HepG2 (cell line): ENCODE data around the gene SIVA1. TPM values are rescaled to one million over a fixed set of nuclear protein-coding genes. Genes with fewer than 3 reads are reported as not detected.

ENCODE experiments used
- CBX2 ChIP-seq, 2 experiments: fragments of 200-600 bp in 1 of 2; sonication (generic); formaldehyde crosslinking in 1 of 2; IDR thresholded peaks; 2 replicates each; pipeline versions ENCODE4 v1.7.0 to v1.8.1; 2018 to 2022; ENCODE audit warnings: low read depth in 2 of 2, low read length in 1 of 2, mild to moderate bottlenecking in 1 of 2, missing genetic modification reagents in 1 of 2
- FOSL2 ChIP-seq: sonication (generic); formaldehyde crosslinking; IDR thresholded peaks from 2 replicates; pipeline ENCODE4 v1.4.0; 2020; ENCODE audit warnings: missing genetic modification reagents
- FOXK2 ChIP-seq: fragments of 450-650 bp; IDR thresholded peaks from 2 replicates; pipeline ENCODE4 v1.6.1; 2016
- HMG20A ChIP-seq: IDR thresholded peaks from 2 replicates; pipeline ENCODE4 v1.6.1; 2016; ENCODE audit warnings: borderline replicate concordance
- KLF9 ChIP-seq: IDR thresholded peaks from 2 replicates; pipeline ENCODE4 v1.6.1; 2016; ENCODE audit warnings: low read depth
- MED13 ChIP-seq: sonication (generic); formaldehyde crosslinking; IDR thresholded peaks from 2 replicates; pipeline ENCODE4 v1.5.0; 2020; ENCODE audit warnings: missing genetic modification reagents
- MIER3 ChIP-seq: IDR thresholded peaks from 2 replicates; pipeline ENCODE4 v1.6.1; 2016; ENCODE audit warnings: missing compliant biosample characterization, borderline replicate concordance
- MTA3 ChIP-seq: sonication (generic); formaldehyde crosslinking; IDR thresholded peaks from 2 replicates; pipeline ENCODE4 v1.4.0; 2020; ENCODE audit warnings: missing genetic modification reagents
- MZF1 ChIP-seq: sonication (generic); formaldehyde crosslinking; IDR thresholded peaks from 2 replicates; pipeline ENCODE4 v1.8.1; 2023; ENCODE audit warnings: mild to moderate bottlenecking, missing genetic modification reagents, borderline replicate concordance
- NFATC3 ChIP-seq: sonication (generic); formaldehyde crosslinking; IDR thresholded peaks from 2 replicates; pipeline ENCODE4 v1.5.1; 2020; ENCODE audit warnings: mild to moderate bottlenecking, missing genetic modification reagents
- PCBP2 ChIP-seq: fragments of 200-400 bp; formaldehyde crosslinking; optimal IDR thresholded peaks from 2 replicates; pipeline ENCODE3; 2018; ENCODE audit warnings: low read length, low read depth; ENCODE audit not compliant: poor library complexity, severe bottlenecking
- PHB2 ChIP-seq: fragments of 450-650 bp; IDR thresholded peaks from 2 replicates; pipeline ENCODE4 v1.6.1; 2018; ENCODE audit not compliant: partially characterized antibody
- RCOR2 ChIP-seq: IDR thresholded peaks from 2 replicates; pipeline ENCODE4 v1.6.1; 2016; ENCODE audit warnings: missing biosample characterization, missing genetic modification reagents
- ZNF292 ChIP-seq: sonication (generic); formaldehyde crosslinking; IDR thresholded peaks from 2 replicates; pipeline ENCODE4 v1.8.1; 2022; ENCODE audit warnings: mild to moderate bottlenecking, low read depth, missing genetic modification reagents, borderline replicate concordance
- ZNF460 ChIP-seq: sonication (generic); formaldehyde crosslinking; IDR thresholded peaks from 2 replicates; pipeline ENCODE4 v1.5.1; 2020; ENCODE audit warnings: missing genetic modification reagents, mild to moderate bottlenecking, borderline replicate concordance
- ZNF558 ChIP-seq: sonication (generic); formaldehyde crosslinking; IDR thresholded peaks from 2 replicates; pipeline ENCODE4 v1.9.0; 2022; ENCODE audit warnings: mild to moderate bottlenecking, missing genetic modification reagents, borderline replicate concordance
- polyA plus RNA-seq, 8 experiments: library from polyadenylated mRNA; depleted of rRNA in 3 of 8; stranded (reverse) in 7 of 8; unstranded in 1 of 8; fragments of >200 nt; fragmentation: Illumina TruSeq in 4 of 8; extraction: Trizol in 4 of 8; gene quantifications; 2 replicates each; pipeline versions ENCODE4 v1.2.1 to v1.2.3, GENCODE V29; 2011 to 2016; ENCODE audit warnings: low read depth in 4 of 8, missing spikeins in 1 of 8, mixed read lengths in 1 of 8; ENCODE audit not compliant: insufficient read depth in 1 of 8
- total RNA-seq, 5 experiments: library from RNA; depleted of rRNA; stranded (reverse); fragments of >200 nt; fragmentation: Illumina TruSeq; extraction: Trizol; gene quantifications; 2 replicates each; pipeline ENCODE4 v1.2.3, GENCODE V29; 2016; ENCODE audit warnings: low read depth in 1 of 5
- TF ChIP-seq, protein P1 (sequence below): sonication (generic); formaldehyde crosslinking; IDR thresholded peaks from 2 replicates; pipeline ENCODE4 v1.4.0; 2020; ENCODE audit warnings: low read depth, missing genetic modification reagents
- TF ChIP-seq, protein P2 (sequence below): sonication (generic); formaldehyde crosslinking; conservative IDR thresholded peaks from 2 replicates; pipeline ENCODE4 v1.8.1; 2023; ENCODE audit warnings: missing genetic modification reagents
- TF ChIP-seq, protein P3 (sequence below): sonication (generic); formaldehyde crosslinking; IDR thresholded peaks from 2 replicates; pipeline ENCODE4 v1.4.0; 2020; ENCODE audit warnings: missing genetic modification reagents, borderline replicate concordance
- TF ChIP-seq, protein P4 (sequence below): sonication (generic); formaldehyde crosslinking; IDR thresholded peaks from 2 replicates; pipeline ENCODE4 v1.4.0; 2020; ENCODE audit warnings: missing genetic modification reagents, borderline replicate concordance

SIVA1 gene
- total and polyA plus RNA-seq, 2 of the 13 experiments (the other 11 are each of a cell fraction or from before 2014, with no cell fraction given) = 123 to 186 TPM

DNA sequence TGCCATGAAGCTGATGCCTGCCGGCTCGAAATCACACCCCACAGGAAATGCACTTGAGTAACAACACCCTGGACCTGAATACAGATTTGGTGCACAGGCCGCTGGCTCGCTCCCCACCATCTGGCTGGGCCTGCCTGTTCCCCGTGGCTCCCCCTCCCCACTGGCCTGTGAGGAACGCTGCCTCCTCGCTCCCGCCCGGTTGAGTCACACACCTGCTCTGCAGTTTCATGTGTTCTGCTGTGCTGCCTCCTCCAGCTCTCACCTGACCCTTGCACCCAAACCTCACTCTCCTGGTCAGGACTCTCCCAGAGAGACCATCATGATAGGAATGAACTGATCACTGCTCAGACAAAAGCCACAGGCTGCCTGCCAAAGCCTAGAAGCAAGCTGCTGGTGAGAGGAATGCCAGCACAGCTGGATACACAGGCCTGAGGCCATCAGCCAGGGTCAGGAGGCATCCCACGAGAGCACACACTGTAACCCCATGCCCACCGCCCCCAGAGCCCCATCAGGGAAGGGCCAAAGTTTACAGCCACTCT is 3.8 kb upstream of the SIVA1 start (continued):
- TF ChIP-seq, protein P1, sequence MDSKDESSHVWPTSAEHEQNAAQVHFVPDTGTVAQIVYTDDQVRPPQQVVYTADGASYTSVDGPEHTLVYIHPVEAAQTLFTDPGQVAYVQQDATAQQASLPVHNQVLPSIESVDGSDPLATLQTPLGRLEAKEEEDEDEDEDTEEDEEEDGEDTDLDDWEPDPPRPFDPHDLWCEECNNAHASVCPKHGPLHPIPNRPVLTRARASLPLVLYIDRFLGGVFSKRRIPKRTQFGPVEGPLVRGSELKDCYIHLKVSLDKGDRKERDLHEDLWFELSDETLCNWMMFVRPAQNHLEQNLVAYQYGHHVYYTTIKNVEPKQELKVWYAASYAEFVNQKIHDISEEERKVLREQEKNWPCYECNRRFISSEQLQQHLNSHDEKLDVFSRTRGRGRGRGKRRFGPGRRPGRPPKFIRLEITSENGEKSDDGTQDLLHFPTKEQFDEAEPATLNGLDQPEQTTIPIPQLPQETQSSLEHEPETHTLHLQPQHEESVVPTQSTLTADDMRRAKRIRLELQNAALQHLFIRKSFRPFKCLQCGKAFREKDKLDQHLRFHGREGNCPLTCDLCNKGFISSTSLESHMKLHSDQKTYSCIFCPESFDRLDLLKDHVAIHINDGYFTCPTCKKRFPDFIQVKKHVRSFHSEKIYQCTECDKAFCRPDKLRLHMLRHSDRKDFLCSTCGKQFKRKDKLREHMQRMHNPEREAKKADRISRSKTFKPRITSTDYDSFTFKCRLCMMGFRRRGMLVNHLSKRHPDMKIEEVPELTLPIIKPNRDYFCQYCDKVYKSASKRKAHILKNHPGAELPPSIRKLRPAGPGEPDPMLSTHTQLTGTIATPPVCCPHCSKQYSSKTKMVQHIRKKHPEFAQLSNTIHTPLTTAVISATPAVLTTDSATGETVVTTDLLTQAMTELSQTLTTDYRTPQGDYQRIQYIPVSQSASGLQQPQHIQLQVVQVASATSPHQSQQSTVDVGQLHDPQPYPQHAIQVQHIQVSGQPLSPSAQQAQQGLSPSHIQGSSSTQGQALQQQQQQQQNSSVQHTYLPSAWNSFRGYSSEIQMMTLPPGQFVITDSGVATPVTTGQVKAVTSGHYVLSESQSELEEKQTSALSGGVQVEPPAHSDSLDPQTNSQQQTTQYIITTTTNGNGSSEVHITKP = no peak
- TF ChIP-seq, protein P2, sequence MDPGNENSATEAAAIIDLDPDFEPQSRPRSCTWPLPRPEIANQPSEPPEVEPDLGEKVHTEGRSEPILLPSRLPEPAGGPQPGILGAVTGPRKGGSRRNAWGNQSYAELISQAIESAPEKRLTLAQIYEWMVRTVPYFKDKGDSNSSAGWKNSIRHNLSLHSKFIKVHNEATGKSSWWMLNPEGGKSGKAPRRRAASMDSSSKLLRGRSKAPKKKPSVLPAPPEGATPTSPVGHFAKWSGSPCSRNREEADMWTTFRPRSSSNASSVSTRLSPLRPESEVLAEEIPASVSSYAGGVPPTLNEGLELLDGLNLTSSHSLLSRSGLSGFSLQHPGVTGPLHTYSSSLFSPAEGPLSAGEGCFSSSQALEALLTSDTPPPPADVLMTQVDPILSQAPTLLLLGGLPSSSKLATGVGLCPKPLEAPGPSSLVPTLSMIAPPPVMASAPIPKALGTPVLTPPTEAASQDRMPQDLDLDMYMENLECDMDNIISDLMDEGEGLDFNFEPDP (CRISPR knock-in tag) = no peak
- TF ChIP-seq PHB2 (no peak), MTA3 (CRISPR knock-in tag) (no peak), NFATC3 (CRISPR knock-in tag) (no peak), MZF1 (CRISPR knock-in tag) (no peak; the same call in 1 of the 2 replicates), PCBP2 (no peak), KLF9 (CRISPR knock-in tag) (no peak), ZNF292 (peak; percentile 98), FOXK2 (no peak), RCOR2 (no peak), FOSL2 (CRISPR knock-in tag) (peak; percentile 85), ZNF558 (CRISPR knock-in tag) (no peak), ZNF460 (CRISPR knock-in tag) (no peak), MIER3 (CRISPR knock-in tag) (no peak), HMG20A (CRISPR knock-in tag) (peak; percentile 56; the same call in 1 of the 2 replicates), MED13 (CRISPR knock-in tag) (no peak), CBX2 (IDR thresholded peaks at IDR 0.05; ENCODE audit: low read depth, low read length) (no peak), CBX2 (CRISPR knock-in tag; IDR thresholded peaks at IDR 0.05; ENCODE audit: low read depth) (no peak)
- TF ChIP-seq, protein P3, sequence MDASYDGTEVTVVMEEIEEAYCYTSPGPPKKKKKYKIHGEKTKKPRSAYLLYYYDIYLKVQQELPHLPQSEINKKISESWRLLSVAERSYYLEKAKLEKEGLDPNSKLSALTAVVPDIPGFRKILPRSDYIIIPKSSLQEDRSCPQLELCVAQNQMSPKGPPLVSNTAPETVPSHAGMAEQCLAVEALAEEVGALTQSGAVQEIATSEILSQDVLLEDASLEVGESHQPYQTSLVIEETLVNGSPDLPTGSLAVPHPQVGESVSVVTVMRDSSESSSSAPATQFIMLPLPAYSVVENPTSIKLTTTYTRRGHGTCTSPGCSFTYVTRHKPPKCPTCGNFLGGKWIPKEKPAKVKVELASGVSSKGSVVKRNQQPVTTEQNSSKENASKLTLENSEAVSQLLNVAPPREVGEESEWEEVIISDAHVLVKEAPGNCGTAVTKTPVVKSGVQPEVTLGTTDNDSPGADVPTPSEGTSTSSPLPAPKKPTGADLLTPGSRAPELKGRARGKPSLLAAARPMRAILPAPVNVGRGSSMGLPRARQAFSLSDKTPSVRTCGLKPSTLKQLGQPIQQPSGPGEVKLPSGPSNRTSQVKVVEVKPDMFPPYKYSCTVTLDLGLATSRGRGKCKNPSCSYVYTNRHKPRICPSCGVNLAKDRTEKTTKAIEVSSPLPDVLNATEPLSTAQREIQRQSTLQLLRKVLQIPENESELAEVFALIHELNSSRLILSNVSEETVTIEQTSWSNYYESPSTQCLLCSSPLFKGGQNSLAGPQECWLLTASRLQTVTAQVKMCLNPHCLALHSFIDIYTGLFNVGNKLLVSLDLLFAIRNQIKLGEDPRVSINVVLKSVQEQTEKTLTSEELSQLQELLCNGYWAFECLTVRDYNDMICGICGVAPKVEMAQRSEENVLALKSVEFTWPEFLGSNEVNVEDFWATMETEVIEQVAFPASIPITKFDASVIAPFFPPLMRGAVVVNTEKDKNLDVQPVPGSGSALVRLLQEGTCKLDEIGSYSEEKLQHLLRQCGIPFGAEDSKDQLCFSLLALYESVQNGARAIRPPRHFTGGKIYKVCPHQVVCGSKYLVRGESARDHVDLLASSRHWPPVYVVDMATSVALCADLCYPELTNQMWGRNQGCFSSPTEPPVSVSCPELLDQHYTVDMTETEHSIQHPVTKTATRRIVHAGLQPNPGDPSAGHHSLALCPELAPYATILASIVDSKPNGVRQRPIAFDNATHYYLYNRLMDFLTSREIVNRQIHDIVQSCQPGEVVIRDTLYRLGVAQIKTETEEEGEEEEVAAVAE (CRISPR knock-in tag) = no peak
- TF ChIP-seq, protein P4, sequence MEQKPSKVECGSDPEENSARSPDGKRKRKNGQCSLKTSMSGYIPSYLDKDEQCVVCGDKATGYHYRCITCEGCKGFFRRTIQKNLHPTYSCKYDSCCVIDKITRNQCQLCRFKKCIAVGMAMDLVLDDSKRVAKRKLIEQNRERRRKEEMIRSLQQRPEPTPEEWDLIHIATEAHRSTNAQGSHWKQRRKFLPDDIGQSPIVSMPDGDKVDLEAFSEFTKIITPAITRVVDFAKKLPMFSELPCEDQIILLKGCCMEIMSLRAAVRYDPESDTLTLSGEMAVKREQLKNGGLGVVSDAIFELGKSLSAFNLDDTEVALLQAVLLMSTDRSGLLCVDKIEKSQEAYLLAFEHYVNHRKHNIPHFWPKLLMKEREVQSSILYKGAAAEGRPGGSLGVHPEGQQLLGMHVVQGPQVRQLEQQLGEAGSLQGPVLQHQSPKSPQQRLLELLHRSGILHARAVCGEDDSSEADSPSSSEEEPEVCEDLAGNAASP (CRISPR knock-in tag) = peak; percentile 29; the same call in 1 of the 2 replicates
